Measurements from ENCODE around the gene GADD45G.

Gene GADD45G

DNA sequence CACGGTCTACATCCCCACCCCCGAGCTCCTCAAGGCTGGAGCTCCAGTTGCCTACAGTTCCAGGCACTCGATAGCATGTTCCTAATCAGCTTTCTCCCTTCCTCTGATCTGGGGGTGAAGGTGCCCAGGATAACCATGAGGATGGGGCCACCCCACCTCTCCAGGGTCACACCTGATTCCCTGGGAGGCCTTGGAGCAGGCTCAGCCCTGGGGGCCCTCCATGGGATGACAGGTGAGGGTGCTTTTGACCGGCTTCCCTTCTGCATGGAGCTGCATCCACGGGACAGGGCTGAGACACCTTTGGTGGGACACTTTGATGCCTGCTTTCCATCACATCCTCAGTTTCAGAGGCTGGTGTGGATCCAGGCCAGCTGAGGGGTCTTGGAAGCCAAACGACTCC, 28.6 kb downstream of the GADD45G start:
- no peak overlapping the region for H3K4me3 ChIP-seq (ENCODE audit: low read depth, low read length)
- TF ChIP-seq, protein P1, sequence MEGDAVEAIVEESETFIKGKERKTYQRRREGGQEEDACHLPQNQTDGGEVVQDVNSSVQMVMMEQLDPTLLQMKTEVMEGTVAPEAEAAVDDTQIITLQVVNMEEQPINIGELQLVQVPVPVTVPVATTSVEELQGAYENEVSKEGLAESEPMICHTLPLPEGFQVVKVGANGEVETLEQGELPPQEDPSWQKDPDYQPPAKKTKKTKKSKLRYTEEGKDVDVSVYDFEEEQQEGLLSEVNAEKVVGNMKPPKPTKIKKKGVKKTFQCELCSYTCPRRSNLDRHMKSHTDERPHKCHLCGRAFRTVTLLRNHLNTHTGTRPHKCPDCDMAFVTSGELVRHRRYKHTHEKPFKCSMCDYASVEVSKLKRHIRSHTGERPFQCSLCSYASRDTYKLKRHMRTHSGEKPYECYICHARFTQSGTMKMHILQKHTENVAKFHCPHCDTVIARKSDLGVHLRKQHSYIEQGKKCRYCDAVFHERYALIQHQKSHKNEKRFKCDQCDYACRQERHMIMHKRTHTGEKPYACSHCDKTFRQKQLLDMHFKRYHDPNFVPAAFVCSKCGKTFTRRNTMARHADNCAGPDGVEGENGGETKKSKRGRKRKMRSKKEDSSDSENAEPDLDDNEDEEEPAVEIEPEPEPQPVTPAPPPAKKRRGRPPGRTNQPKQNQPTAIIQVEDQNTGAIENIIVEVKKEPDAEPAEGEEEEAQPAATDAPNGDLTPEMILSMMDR (IDR thresholded peaks at IDR 0.05; ENCODE audit: low read depth, low read length), result no peak

DNA sequence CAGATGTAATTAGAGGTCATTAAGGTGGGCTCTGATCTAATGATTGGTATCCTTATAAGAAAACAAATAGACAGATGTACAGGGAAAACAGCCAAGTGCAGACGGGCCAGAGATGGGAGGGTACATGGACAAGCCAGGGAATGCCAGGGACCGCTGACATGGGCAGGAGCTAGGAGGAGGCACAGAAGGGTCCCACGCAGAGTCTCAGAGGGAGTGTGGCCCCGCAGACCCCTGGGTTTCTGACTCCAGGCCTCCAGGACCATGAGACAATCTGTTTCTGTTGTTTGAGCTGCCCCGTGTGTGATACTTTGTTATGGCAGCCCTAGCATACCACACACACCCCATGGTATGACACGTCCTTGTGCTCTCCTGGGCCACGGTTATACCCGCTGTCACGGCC, 29.1 kb downstream of the GADD45G start:
- TF ChIP-seq, protein P1 (IDR thresholded peaks at IDR 0.05; ENCODE audit: low read depth, low read length), result no peak

DNA sequence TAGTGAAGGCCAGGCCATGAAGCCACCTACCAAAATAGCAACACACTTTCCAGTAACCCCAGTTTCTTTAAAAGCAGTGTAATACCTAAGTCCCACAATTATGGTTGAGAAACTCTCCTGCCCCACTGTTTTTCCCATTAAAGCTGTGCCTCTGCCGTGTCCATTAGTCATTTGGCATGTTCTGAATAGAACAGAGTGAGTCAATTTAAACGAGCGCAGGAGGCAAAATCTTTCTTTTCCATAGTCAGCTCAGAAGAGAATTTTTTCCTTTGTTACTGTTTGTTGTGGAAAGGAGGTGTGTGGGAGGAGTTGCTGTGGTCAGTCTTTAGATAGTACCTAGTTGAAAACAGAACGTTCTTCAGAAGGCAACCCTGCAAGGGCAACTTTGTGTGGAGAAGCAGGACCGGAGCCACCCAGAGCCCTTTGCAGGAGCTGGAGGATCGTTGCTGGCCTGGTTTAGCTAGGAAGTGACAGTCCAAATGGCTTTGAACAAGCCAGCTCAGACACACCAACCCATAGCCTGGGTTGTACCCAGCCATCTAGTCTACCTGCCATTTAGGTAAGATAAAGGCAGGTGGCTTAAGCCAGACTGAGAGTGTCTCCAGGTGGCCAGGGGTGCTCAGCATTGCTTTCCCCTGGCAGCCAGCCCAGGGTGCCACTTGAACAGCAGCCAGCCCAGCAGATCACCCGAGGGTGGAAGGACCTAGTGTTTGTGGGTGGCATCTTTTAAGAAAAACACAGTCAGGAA, 30.4 kb downstream of the GADD45G start:
- TF ChIP-seq, protein P1 (IDR thresholded peaks at IDR 0.05; ENCODE audit: low read depth, low read length), result no peak
- no peak overlapping the region for H3K4me3 ChIP-seq (ENCODE audit: low read depth, low read length)

More for the DNA sequence above, 29.1 kb downstream of the GADD45G start:
- H3K4me3 ChIP-seq (ENCODE audit: low read depth, low read length), result no peak overlapping the region

DNA sequence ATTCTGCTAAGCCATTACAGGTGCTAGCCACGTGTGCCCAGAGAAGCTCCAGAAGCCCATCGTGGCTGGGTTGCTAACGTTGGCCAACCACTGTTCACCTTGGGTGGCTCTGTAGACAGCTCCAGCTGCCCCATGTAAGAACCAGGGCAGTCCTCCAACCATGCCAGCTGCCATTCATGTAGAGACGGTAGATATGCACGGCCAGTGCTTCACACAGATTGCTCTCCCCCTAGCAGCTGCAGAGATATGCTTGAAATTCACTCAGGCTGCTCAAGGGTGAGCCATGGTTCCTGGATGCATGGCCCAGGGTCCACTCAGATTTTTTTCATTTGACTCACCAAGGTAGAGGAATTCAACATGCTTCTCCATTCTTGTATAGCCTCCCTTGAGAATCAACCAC, 31.0 kb downstream of the GADD45G start:
- H3K4me3 ChIP-seq (ENCODE audit: low read depth, low read length), result no peak overlapping the region
- TF ChIP-seq, protein P1 (IDR thresholded peaks at IDR 0.05; ENCODE audit: low read depth, low read length), result no peak

DNA sequence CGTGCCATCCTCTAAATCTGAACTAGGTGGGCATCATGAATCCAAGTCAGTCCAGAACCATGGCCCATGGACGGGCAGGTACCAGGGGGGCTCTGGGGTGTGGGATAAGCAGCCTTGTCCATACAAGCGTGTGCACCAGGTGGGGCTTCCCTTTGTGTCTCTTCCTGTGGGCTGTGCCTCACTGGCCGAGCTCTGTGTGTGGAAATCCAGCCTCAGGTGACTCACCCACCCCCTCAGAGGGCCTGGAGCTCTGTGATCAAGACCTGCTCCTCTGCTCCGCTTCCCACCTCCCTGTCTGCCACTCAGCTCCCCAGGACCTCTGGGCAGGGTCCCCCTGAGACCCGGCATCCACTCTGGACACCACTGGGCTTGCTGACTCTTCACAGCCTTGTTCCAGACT, 33.0 kb downstream of the GADD45G start:
- H3K4me3 ChIP-seq (ENCODE audit: low read depth, low read length), result no peak overlapping the region
- TF ChIP-seq, protein P1 (IDR thresholded peaks at IDR 0.05; ENCODE audit: low read depth, low read length), result no peak

DNA sequence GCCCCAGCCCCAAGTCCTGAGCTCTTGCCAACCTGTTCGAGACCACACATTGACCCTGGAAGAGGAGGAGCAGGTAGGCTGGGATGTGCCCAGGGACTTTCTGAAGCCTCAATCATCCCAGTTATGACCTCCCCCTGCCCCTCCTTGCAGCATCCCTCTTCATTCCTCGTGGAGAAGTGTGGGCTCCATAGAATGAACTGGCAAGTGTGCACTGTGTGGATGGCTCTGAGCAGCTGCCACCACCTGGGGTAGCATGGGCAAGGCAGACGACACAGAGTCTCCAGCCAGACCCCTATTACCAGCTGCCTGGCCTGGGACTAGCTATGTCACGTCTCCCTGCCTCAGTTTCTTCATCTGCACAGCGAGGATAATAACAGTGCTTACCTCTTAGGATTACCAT, 33.5 kb downstream of the GADD45G start:
- H3K4me3 ChIP-seq (ENCODE audit: low read depth, low read length), result no peak overlapping the region
- TF ChIP-seq, protein P1 (IDR thresholded peaks at IDR 0.05; ENCODE audit: low read depth, low read length), result no peak

DNA sequence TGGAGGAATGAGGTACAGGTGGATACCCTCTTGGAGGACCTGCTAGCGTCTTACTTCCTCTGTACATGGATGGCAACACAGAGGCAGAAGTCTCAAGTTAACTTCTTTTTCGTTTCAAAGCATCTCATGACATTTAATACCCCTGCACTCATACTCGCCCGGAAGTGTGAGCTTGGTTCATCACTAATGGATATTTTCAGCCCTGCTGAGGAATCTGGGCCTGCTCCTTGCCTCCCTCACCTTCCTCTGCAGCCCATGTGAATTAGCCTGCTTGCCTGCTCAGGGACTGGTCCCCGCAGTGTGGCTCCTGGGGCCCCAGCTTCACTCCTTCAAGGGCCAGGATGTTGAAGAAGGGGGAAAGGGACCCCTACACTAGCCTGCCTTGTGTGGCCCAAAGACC, 34.1 kb downstream of the GADD45G start:
- TF ChIP-seq, protein P1 (IDR thresholded peaks at IDR 0.05; ENCODE audit: low read depth, low read length), result no peak
- H3K4me3 ChIP-seq (ENCODE audit: low read depth, low read length), result no peak overlapping the region

All from WI38 (cell line).